Smooth muscle cell of trachea (primary cell): ENCODE measurements around the gene AP4S1. TPM values are rescaled to one million over a fixed set of nuclear protein-coding genes. Genes with fewer than 3 reads are reported as not detected.

Source experiments
- total RNA-seq: library from RNA; depleted of rRNA; stranded (reverse); fragments of >200 nt; gene quantifications from 2 replicates; pipeline ENCODE4 v1.2.1, GENCODE V29; 2014

The AP4S1 gene
- 7.0 and 10.1 TPM in 2 replicates for total RNA-seq

GRCh38 chr14:31025367-31026076, at the start of gene AP4S1:
AP4S1 (plus strand) TSS chr14:31025649; CDS start chr14:31066197, 40,548 bp downstream.

GRCh38 chr14:31026077-31026449, 614 bp downstream of the AP4S1 start, which contains the start of gene STRN3:
STRN3 (minus strand) TSS chr14:31026379; CDS start chr14:31026185, 194 bp downstream.

Other genes with a start within 250 kb of the AP4S1 start
- 0.33 and 0.58 TPM in 2 replicates for gene COCH, start 151.1 kb upstream of the AP4S1 start, total RNA-seq
- gene STRN3, start 730 bp downstream of the AP4S1 start, total RNA-seq: 53.6 and 65.5 TPM in 2 replicates
- 322 and 436 TPM in 2 replicates for gene HECTD1, start 182.1 kb downstream of the AP4S1 start, total RNA-seq